RWPE2 (cell line): Measurements from ENCODE around the gene ZNF20.

Experiments
- ATAC-seq: fragments of 200-7000 bp; cut with Tn5 transposase; 3 replicates; pipeline ENCODE4 v1.9.1; 2021; ENCODE audit warnings: low read depth
- DNase-seq: peaks from one replicate; pipeline ENCODE4 v3.0.0-alpha.2; 2020; ENCODE audit warnings: low spot score
- H3K27ac ChIP-seq: fragments of 450-650 bp; 2 replicates; pipeline ENCODE4 v1.5.1; 2017; ENCODE audit warnings: mild to moderate bottlenecking; ENCODE audit not compliant: poor library complexity, severe bottlenecking
- H3K27me3 ChIP-seq: fragments of 250-450 bp; sonication (Bioruptor Pico); 2 replicates; pipeline ENCODE4 v1.5.1; 2021; ENCODE audit warnings: mild to moderate bottlenecking, moderate library complexity; ENCODE audit not compliant: insufficient read depth, poor library complexity, severe bottlenecking
- H3K36me3 ChIP-seq: fragments of 250-450 bp; sonication (Bioruptor Pico); 2 replicates; pipeline ENCODE4 v1.5.1; 2020; ENCODE audit warnings: low read depth, mild to moderate bottlenecking, moderate library complexity
- H3K4me1 ChIP-seq: fragments of 250-450 bp; sonication (Bioruptor Pico); 2 replicates; pipeline ENCODE4 v1.5.1; 2021; ENCODE audit warnings: mild to moderate bottlenecking, moderate library complexity; ENCODE audit not compliant: insufficient read depth, poor library complexity, severe bottlenecking
- H3K4me3 ChIP-seq: fragments of 250-450 bp; sonication (Bioruptor Pico); 2 replicates; pipeline ENCODE4 v1.5.1; 2021; ENCODE audit warnings: mild to moderate bottlenecking, moderate library complexity; ENCODE audit not compliant: severe bottlenecking
- H3K9me3 ChIP-seq: fragments of 250-450 bp; sonication (Bioruptor Pico); 2 replicates; pipeline ENCODE4 v1.5.1; 2021; ENCODE audit warnings: mild to moderate bottlenecking, moderate library complexity; ENCODE audit not compliant: severe bottlenecking
- CTCF ChIP-seq: fragments of 450-650 bp; IDR thresholded peaks from one replicate; pipeline ENCODE4 v1.5.1; 2017; ENCODE audit warnings: mild to moderate bottlenecking, moderate library complexity; ENCODE audit not compliant: poor library complexity, severe bottlenecking

The ZNF20 gene

GRCh38 chr19:12137221-12137940 is 2.8 kb downstream of the ZNF20 start:
- Histone ChIP-seq H3K27ac (no peak overlapping the region), H3K27me3 (no peaks in the 10 kb centered on the region), H3K9me3 (peaks cover 17% of the 10 kb centered on the region), H3K36me3 (peaks cover 54% of the 10 kb centered on the region), H3K4me3 (no peak overlapping the region), H3K4me1 (no peaks in the 10 kb centered on the region)
- DNase-seq (no peak), ATAC-seq (no peak)
- TF ChIP-seq CTCF = no peak

- Histone ChIP-seq H3K27ac (no peak overlapping the region), H3K9me3 (peaks cover 23% of the 10 kb centered on the region), H3K4me1 (no peaks in the 10 kb centered on the region), H3K4me3 (no peak overlapping the region), H3K36me3 (peaks cover 63% of the 10 kb centered on the region), H3K27me3 (no peaks in the 10 kb centered on the region)
- no peak for DNase-seq
- TF ChIP-seq CTCF = no peak
- ATAC-seq = no peak
Measured at GRCh38 chr19:12133069-12133468, 7.1 kb downstream of the ZNF20 start.

GRCh38 chr19:12126707-12127106 is 13.4 kb downstream of the ZNF20 start:
- Histone ChIP-seq H3K4me3 (no peak overlapping the region), H3K36me3 (peaks cover 5% of the 10 kb centered on the region), H3K4me1 (no peaks in the 10 kb centered on the region), H3K27ac (no peak overlapping the region), H3K27me3 (no peaks in the 10 kb centered on the region), H3K9me3 (peaks cover 3% of the 10 kb centered on the region)
- no peak for ATAC-seq
- TF ChIP-seq CTCF = peak; percentile 62
- no peak for DNase-seq

GRCh38 chr19:12117201-12117970 is 22.8 kb downstream of the ZNF20 start:
- ATAC-seq (no peak), DNase-seq (no peak)
- no peak overlapping the region for H3K27ac ChIP-seq
- H3K4me3 ChIP-seq = no peak overlapping the region
- H3K36me3 ChIP-seq = no peaks in the 10 kb centered on the region
- TF ChIP-seq CTCF = no peak
- H3K27me3 ChIP-seq = no peaks in the 10 kb centered on the region
- no peaks in the 10 kb centered on the region for H3K9me3 ChIP-seq
- no peaks in the 10 kb centered on the region for H3K4me1 ChIP-seq

- Histone ChIP-seq H3K4me3 (no peak overlapping the region), H3K27me3 (no peaks in the 10 kb centered on the region), H3K36me3 (no peaks in the 10 kb centered on the region), H3K4me1 (no peaks in the 10 kb centered on the region), H3K9me3 (no peaks in the 10 kb centered on the region), H3K27ac (peak overlapping the region; percentile 32)
- no peak for TF ChIP-seq CTCF
- no peak for ATAC-seq
- DNase-seq = no peak
Measured at GRCh38 chr19:12113121-12113520, 27.0 kb downstream of the ZNF20 start.
